Measurements from ENCODE around the gene ASIC4. TPM values are rescaled to one million over a fixed set of nuclear protein-coding genes. Genes with fewer than 3 reads are reported as not detected.

Gene ASIC4
- total RNA-seq, 1 experiment from 2014 or later, result 2.1 TPM

- no peak overlapping the region for H3K4me3 ChIP-seq (replicated peaks in 1 of 2; ENCODE audit: low read depth in 1 of 2, low read length in 2 of 2)
- no peaks in the 10 kb centered on the region for H3K36me3 ChIP-seq (ENCODE audit: control insufficient read depth in 1 of 2, insufficient read depth in 2 of 2, low read length in 2 of 2)
- H2AFZ ChIP-seq (ENCODE audit: low read depth, low read length, poor library complexity, severe bottlenecking), result no peak overlapping the region
- no peaks in the 10 kb centered on the region for H3K9me3 ChIP-seq (ENCODE audit: control insufficient read depth in 1 of 2, insufficient read depth in 1 of 2, low read depth in 1 of 2, low read length in 2 of 2)
- no peaks in the 10 kb centered on the region for H3K79me2 ChIP-seq (ENCODE audit: insufficient read depth, low read length)
- no peak overlapping the region for H3K27ac ChIP-seq (ENCODE audit: low read depth, low read length)
- no peaks in the 10 kb centered on the region for H3K27me3 ChIP-seq (ENCODE audit: insufficient read depth, low read length)
- intact Hi-C loops (cut with micrococcal nuclease), result no loop called here
- TF ChIP-seq RAD21 (IDR thresholded peaks at IDR 0.05; ENCODE audit: low read depth), result no peak
- no peak for TF ChIP-seq POLR2AphosphoS5 (IDR thresholded peaks at IDR 0.05; ENCODE audit: low read depth, low read length)
- no peak for TF ChIP-seq SIN3A (IDR thresholded peaks at IDR 0.05; ENCODE audit: low read depth)
- H3K4me1 ChIP-seq (ENCODE audit: control insufficient read depth in 1 of 2, insufficient read depth in 2 of 2, low read length in 2 of 2), result peaks cover 0 to 10% of the 10 kb centered on the region in 2 experiments; a peak in 1 of 4 replicates
- POLR2A ChIA-PET, result no interaction called here
- RAD21 ChIA-PET (ENCODE audit: low non-redundant PET in 1 of 2, low total read pairs in 2 of 2, uncharacterized antibody in 2 of 2, unreplicated experiment in 2 of 2), result no interaction called here
- no peak overlapping the region for H3K9ac ChIP-seq (ENCODE audit: low read length)
- ATAC-seq (no peak), DNase-seq (ENCODE audit: low read depth, low spot score) (no peak)
- CTCF ChIA-PET, result no interaction called here
- no TSS peak for BruUV-seq (replicated peaks)
- H3K9me2 ChIP-seq (ENCODE audit: insufficient read depth), result no peaks in the 10 kb centered on the region
- H4K20me1 ChIP-seq (ENCODE audit: insufficient read depth), result no peaks in the 10 kb centered on the region
- no peak overlapping the region for H3K4me2 ChIP-seq (ENCODE audit: low read length)
Observed at GRCh38 chr2:219557320-219557719, 43.0 kb downstream of the ASIC4 start.

DNA sequence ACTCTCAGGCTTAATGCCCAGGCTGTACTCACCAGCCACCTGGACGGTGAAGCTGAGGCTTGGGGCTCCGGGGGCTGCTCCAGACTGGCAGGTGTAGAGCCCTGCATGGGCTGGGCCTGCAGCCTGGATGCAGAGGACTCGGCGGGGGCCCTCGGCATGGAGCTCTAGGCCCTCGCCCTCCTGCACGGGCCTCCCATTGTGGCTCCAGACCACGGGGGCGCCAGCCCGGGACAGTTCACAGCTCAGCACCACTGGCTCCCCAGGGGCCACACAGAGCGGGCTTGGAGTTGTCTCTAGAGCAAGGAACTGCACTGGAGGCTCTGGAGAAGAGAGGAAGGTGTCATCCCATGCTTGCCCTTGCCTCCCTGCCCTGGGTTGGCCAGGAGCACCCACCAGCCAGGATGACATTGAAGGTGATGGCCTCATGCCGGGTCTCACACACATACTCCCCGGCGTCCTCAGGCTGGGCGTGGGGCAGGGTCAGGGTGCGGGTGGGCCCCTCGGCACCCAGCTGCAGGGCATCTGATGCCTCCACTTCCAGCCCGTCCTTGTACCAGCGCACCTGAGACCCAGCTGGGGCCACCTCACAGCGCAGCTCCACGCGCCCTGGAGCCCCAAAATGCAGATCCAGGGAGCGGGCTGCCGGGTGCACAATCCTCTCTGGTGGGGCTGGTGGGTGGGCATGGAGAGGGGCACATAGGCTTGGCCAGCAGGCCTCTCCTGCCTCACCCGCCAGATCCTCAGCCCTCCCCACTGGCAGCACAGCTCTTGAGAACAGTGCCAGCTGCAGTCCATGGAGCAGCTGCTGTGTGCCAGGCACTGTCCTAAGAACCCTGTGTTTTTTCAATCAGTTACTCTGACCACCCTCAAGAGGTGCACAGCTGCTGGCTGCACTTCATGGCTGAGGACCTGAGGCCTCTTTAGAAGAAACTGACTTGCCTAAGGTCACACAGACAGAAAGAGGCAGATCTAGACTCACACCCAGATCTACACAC is 43.8 kb downstream of the ASIC4 start:
- no TSS peak for BruUV-seq (replicated peaks)
- DNase-seq (ENCODE audit: low read depth, low spot score) (no peak), ATAC-seq (no peak)
- Histone ChIP-seq H3K27me3 (ENCODE audit: insufficient read depth, low read length) (no peaks in the 10 kb centered on the region), H3K9ac (ENCODE audit: low read length) (no peak overlapping the region), H3K4me3 (replicated peaks in 1 of 2; ENCODE audit: low read depth in 1 of 2, low read length in 2 of 2) (no peak overlapping the region), H3K9me2 (ENCODE audit: insufficient read depth) (no peaks in the 10 kb centered on the region), H3K27ac (ENCODE audit: low read depth, low read length) (no peak overlapping the region), H3K79me2 (ENCODE audit: insufficient read depth, low read length) (no peaks in the 10 kb centered on the region), H3K9me3 (ENCODE audit: control insufficient read depth in 1 of 2, insufficient read depth in 1 of 2, low read depth in 1 of 2, low read length in 2 of 2) (no peaks in the 10 kb centered on the region), H3K4me2 (ENCODE audit: low read length) (no peak overlapping the region), H3K36me3 (ENCODE audit: control insufficient read depth in 1 of 2, insufficient read depth in 2 of 2, low read length in 2 of 2) (no peaks in the 10 kb centered on the region), H3K4me1 (ENCODE audit: control insufficient read depth in 1 of 2, insufficient read depth in 2 of 2, low read length in 2 of 2) (peaks cover 0 to 4% of the 10 kb centered on the region in 2 experiments; a peak in 1 of 4 replicates), H4K20me1 (ENCODE audit: insufficient read depth) (no peaks in the 10 kb centered on the region), H2AFZ (ENCODE audit: low read depth, low read length, poor library complexity, severe bottlenecking) (no peak overlapping the region)
- ChIA-PET RAD21 (ENCODE audit: low non-redundant PET in 1 of 2, low total read pairs in 2 of 2, uncharacterized antibody in 2 of 2, unreplicated experiment in 2 of 2) (no interaction called here), POLR2A (no interaction called here), CTCF (no interaction called here)
- intact Hi-C loops (cut with micrococcal nuclease), result no loop called here
- no peak for TF ChIP-seq EZH2 (IDR thresholded peaks at IDR 0.05)
- no peak for TF ChIP-seq POLR2AphosphoS5 (IDR thresholded peaks at IDR 0.05; ENCODE audit: low read depth, low read length)
- no peak for TF ChIP-seq POLR2A (IDR thresholded peaks at IDR 0.05; ENCODE audit: borderline replicate concordance, extremely low read depth, insufficient read depth, insufficient read length)
- TF ChIP-seq YY1 (IDR thresholded peaks at IDR 0.05; ENCODE audit: extremely low read depth, insufficient replicate concordance, low read depth, low read length), result no peak
- no peak for TF ChIP-seq TCF7L2 (IDR thresholded peaks at IDR 0.05; ENCODE audit: borderline replicate concordance, extremely low read depth, insufficient read depth, insufficient read length)
- no peak for TF ChIP-seq FOSL1 (IDR thresholded peaks at IDR 0.05; ENCODE audit: low read depth)
- TF ChIP-seq SIN3A (IDR thresholded peaks at IDR 0.05; ENCODE audit: low read depth), result no peak
- no peak for TF ChIP-seq ZBTB33 (IDR thresholded peaks at IDR 0.05; ENCODE audit: extremely low read depth, insufficient replicate concordance, low read length)
- no peak for TF ChIP-seq SRF (IDR thresholded peaks at IDR 0.05; ENCODE audit: low read depth)
- no peak for TF ChIP-seq EGR1 (IDR thresholded peaks at IDR 0.05; ENCODE audit: low read depth)
- no peak for TF ChIP-seq RAD21 (IDR thresholded peaks at IDR 0.05; ENCODE audit: low read depth)
- TF ChIP-seq ZNF274 (IDR thresholded peaks at IDR 0.05; ENCODE audit: low read depth, low read length), result no peak
- no peak for TF ChIP-seq SP1 (IDR thresholded peaks at IDR 0.05; ENCODE audit: low read depth)
- no peak for TF ChIP-seq CEBPB (IDR thresholded peaks at IDR 0.05; ENCODE audit: low read depth)
